Esophagus squamous epithelium (tissue), 4 donors: ENCODE results near the gene PAK3.

Source experiments
- POLR2A ChIP-seq, 4 donors: fragments of 450-650 bp; IDR thresholded peaks; one replicate each; pipeline ENCODE4 v1.6.1; 2017; ENCODE audit warnings: antibody characterized with exemption in 4 of 4, mild to moderate bottlenecking in 4 of 4, moderate library complexity in 3 of 4
- TF ChIP-seq, protein P1 (sequence below), 6 experiments: fragments of 450-650 bp in 4 of 6; fragments of 200-600 bp in 2 of 6; sonication (generic) in 2 of 6; IDR thresholded peaks; one replicate each; pipeline ENCODE4 v1.5.1; 2016 to 2019; ENCODE audit warnings: antibody characterized with exemption in 6 of 6, mild to moderate bottlenecking in 4 of 6, moderate library complexity in 4 of 6

DNA sequence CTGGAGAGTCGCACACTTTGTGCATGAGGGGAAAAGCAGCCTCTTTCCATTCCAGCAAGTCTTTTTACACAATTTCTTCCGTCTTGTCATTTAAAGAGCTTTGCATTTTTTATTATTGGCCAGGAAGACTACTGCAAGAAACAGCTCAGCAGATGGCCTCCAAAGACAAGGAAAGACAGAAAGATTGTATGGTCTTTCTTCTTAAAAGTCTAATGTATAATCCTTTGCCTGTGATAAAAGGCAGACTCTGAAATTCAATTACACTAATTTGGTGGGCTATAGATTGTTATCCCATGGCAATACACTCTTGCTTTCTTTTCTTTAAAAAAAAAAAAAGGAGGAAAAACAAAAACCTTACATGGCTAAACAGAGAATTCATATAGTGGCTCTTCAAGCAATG lies 168.4 kb downstream of the PAK3 start:
- TF ChIP-seq, protein P1, sequence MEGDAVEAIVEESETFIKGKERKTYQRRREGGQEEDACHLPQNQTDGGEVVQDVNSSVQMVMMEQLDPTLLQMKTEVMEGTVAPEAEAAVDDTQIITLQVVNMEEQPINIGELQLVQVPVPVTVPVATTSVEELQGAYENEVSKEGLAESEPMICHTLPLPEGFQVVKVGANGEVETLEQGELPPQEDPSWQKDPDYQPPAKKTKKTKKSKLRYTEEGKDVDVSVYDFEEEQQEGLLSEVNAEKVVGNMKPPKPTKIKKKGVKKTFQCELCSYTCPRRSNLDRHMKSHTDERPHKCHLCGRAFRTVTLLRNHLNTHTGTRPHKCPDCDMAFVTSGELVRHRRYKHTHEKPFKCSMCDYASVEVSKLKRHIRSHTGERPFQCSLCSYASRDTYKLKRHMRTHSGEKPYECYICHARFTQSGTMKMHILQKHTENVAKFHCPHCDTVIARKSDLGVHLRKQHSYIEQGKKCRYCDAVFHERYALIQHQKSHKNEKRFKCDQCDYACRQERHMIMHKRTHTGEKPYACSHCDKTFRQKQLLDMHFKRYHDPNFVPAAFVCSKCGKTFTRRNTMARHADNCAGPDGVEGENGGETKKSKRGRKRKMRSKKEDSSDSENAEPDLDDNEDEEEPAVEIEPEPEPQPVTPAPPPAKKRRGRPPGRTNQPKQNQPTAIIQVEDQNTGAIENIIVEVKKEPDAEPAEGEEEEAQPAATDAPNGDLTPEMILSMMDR (IDR thresholded peaks at IDR 0.05) = no peak
- no peak for TF ChIP-seq POLR2A (IDR thresholded peaks at IDR 0.05)
